CD8-positive, alpha-beta memory T cell (primary cell): Measurements from ENCODE around the gene SNAP25. TPM values are rescaled to one million over a fixed set of nuclear protein-coding genes. Genes with fewer than 3 reads are reported as not detected.

Experiments used
- CTCF ChIA-PET: fragments of 350-600 bp; sonication (Branson Sonifier 250); formaldehyde crosslinking; loops from one replicate; lab custom pipeline; 2021; ENCODE audit warnings: antibody characterized with exemption; lab: Charles Lee
- POLR2A ChIA-PET: fragments of 350-600 bp; sonication (Branson Sonifier 250); formaldehyde crosslinking; loops from one replicate; lab custom pipeline; 2021; ENCODE audit warnings: antibody characterized with exemption; lab: Charles Lee
- DNase-seq, 5 donors: peaks; one replicate each; pipeline versions ENCODE4 v3.0.0 to v3.0.0-alpha.2; 2020 to 2022; ENCODE audit warnings: mixed read lengths in 1 of 5
- H3K27ac ChIP-seq: one replicate; pipeline ENCODE4 v1.7.0; 2013; ENCODE audit warnings: low read depth, mild to moderate bottlenecking, low read length, moderate library complexity
- H3K27me3 ChIP-seq: 2 replicates; pipeline ENCODE4 v1.7.0; 2013; ENCODE audit warnings: low read length, mild to moderate bottlenecking; ENCODE audit not compliant: insufficient read depth, poor library complexity, severe bottlenecking
- H3K36me3 ChIP-seq: 2 replicates; pipeline ENCODE4 v1.7.0; 2013; ENCODE audit warnings: mild to moderate bottlenecking, low read length, moderate library complexity; ENCODE audit not compliant: insufficient read depth
- H3K4me1 ChIP-seq: 2 replicates; pipeline ENCODE4 v1.7.0; 2013; ENCODE audit warnings: mild to moderate bottlenecking, low read length, moderate library complexity; ENCODE audit not compliant: insufficient read depth
- H3K4me3 ChIP-seq: 2 replicates; pipeline ENCODE4 v1.7.0; 2013; ENCODE audit warnings: mild to moderate bottlenecking, low read length
- H3K9me3 ChIP-seq: 2 replicates; pipeline ENCODE4 v1.7.0; 2013; ENCODE audit warnings: mild to moderate bottlenecking, low read length
- H3K27ac Mint-ChIP-seq, 8 donors: one replicate each; pipeline ENCODE4 v1.8.0; 2020 to 2021; ENCODE audit warnings: mixed read lengths in 8 of 8, mild to moderate bottlenecking in 6 of 8, inconsistent platforms in 3 of 8, moderate library complexity in 3 of 8
- H3K27me3 Mint-ChIP-seq, 2 donors: one replicate each; pipeline ENCODE4 v1.8.0; 2020 to 2021; ENCODE audit warnings: mixed read lengths in 2 of 2, mild to moderate bottlenecking in 1 of 2, moderate library complexity in 1 of 2
- H3K36me3 Mint-ChIP-seq, 3 donors: one replicate each; pipeline ENCODE4 v1.8.0; 2020 to 2021; ENCODE audit warnings: mixed read lengths in 3 of 3, inconsistent platforms in 1 of 3, mild to moderate bottlenecking in 1 of 3
- H3K4me1 Mint-ChIP-seq, 3 donors: one replicate each; pipeline ENCODE4 v1.8.0; 2020 to 2021; ENCODE audit warnings: mixed read lengths in 3 of 3, inconsistent platforms in 1 of 3, mild to moderate bottlenecking in 1 of 3
- H3K4me3 Mint-ChIP-seq, 7 donors: one replicate each; pipeline ENCODE4 v1.8.0; 2020 to 2021; ENCODE audit warnings: mixed read lengths in 7 of 7, mild to moderate bottlenecking in 6 of 7, moderate library complexity in 4 of 7, inconsistent platforms in 2 of 7
- H3K9me3 Mint-ChIP-seq, 5 donors: one replicate each; pipeline ENCODE4 v1.8.0; 2020 to 2022; ENCODE audit warnings: mixed read lengths in 5 of 5, mild to moderate bottlenecking in 3 of 5, moderate library complexity in 2 of 5, inconsistent platforms in 1 of 5
- polyA plus RNA-seq: library from polyadenylated mRNA; unstranded; fragments of 300-500 nt; fragmentation: Illumina TruSeq; gene quantifications from one replicate; pipeline ENCODE4 v1.2.3, GENCODE V29; 2021
- total RNA-seq, 2 experiments: library from RNA; stranded (reverse); gene quantifications; one replicate each; pipeline ENCODE4 v1.2.3, GENCODE V29; 2021

The SNAP25 gene
- total and polyA plus RNA-seq, 3 experiments from 2014 or later = 0.13 TPM; not detected in 2

- DNase-seq = no peak
- ChIA-PET CTCF (no interaction called here), POLR2A (no interaction called here)
- H3K4me1 Mint-ChIP-seq = peaks cover 10 to 18% (median 15%) of the 10 kb centered on the region in 3 donors
- Histone ChIP-seq H3K27ac (no peak overlapping the region), H3K36me3 (no peaks in the 10 kb centered on the region), H3K4me1 (no peaks in the 10 kb centered on the region), H3K9me3 (no peaks in the 10 kb centered on the region), H3K27me3 (no peaks in the 10 kb centered on the region), H3K4me3 (no peak overlapping the region)
- H3K27ac Mint-ChIP-seq = peak overlapping the region in 2 of 8 donors; percentile 54 to 61
- peaks cover 0 to 5% of the 10 kb centered on the region in 2 donors for H3K27me3 Mint-ChIP-seq
- peaks cover 0 to 2% (median 0%) of the 10 kb centered on the region in 3 donors for H3K36me3 Mint-ChIP-seq
- H3K4me3 Mint-ChIP-seq = no peak overlapping the region
- no peaks in the 10 kb centered on the region for H3K9me3 Mint-ChIP-seq
These were observed 138.0 kb downstream of the SNAP25 start for GRCh38 chr20:10356628-10357027.

Other genes with a start within 250 kb of the SNAP25 start
- 1 to 10 TPM; 2.3 to 2.6 TPM for gene ANKEF1, start 183.8 kb upstream of the SNAP25 start, total RNA-seq
- gene ANKEF1, start 183.8 kb upstream of the SNAP25 start, polyA plus RNA-seq = 8.4 TPM
- gene MKKS, start 215.4 kb downstream of the SNAP25 start, total RNA-seq = 1 to 10 TPM; 7.7 to 8.2 TPM
- 37.7 TPM for gene MKKS, start 215.4 kb downstream of the SNAP25 start, polyA plus RNA-seq
- 1 to 10 TPM; 7.0 to 8.0 TPM for gene SLX4IP, start 216.5 kb downstream of the SNAP25 start, total RNA-seq
- gene SLX4IP, start 216.5 kb downstream of the SNAP25 start, polyA plus RNA-seq = 1.5 TPM